Endothelial cell of umbilical vein (primary cell): ENCODE measurements around the gene CPD. TPM values are rescaled to one million over a fixed set of nuclear protein-coding genes. Genes with fewer than 3 reads are reported as not detected.

Source experiments
- polyA plus RNA-seq, 4 experiments: library from polyadenylated mRNA; depleted of rRNA in 3 of 4; stranded (reverse) in 3 of 4; unstranded in 1 of 4; fragments of >200 nt; gene quantifications; 2 replicates each; pipeline versions ENCODE4 v1.2.1 to v1.2.3, GENCODE V29; 2011 to 2012; ENCODE audit warnings: missing spikeins in 1 of 4
- small RNA-seq: library from RNA; depleted of rRNA; stranded (forward); fragments of <200 nt; gene quantifications from one replicate; pipeline ENCODE3, GENCODE V24; 2012; ENCODE audit warnings: low replicate concordance, low read depth; ENCODE audit not compliant: insufficient read depth, insufficient read length
- total RNA-seq: library from RNA; stranded (reverse); gene quantifications from 2 replicates; pipeline ENCODE4 v1.2.3, GENCODE V29; 2021

Gene CPD
- total and polyA plus RNA-seq, 2 donors (not counting 3 experiments of a cell fraction or from before 2014, with no cell fraction given), result 18.3 to 63.6 TPM

Small RNA genes lying within 50 kb of the gene (small RNA-seq; reads per million reads assigned to genes)
- not detected for gene RF00019
- not detected for gene RNU6-990P

Other genes with a start within 250 kb of the CPD start
- gene SLC6A4, start 143.2 kb upstream of the CPD start, total RNA-seq, result not detected in 2 replicates
- gene SLC6A4, start 143.2 kb upstream of the CPD start, polyA plus RNA-seq, result 0.18 and 0.25 TPM in 2 replicates
- 65.8 and 75.0 TPM in 2 replicates for gene BLMH, start 87.0 kb upstream of the CPD start, total RNA-seq
- 18.6 and 24.6 TPM in 2 replicates for gene BLMH, start 87.0 kb upstream of the CPD start, polyA plus RNA-seq
- gene TMIGD1, start 44.9 kb upstream of the CPD start, total RNA-seq, result not detected in 2 replicates
- not detected in 2 replicates for gene TMIGD1, start 44.9 kb upstream of the CPD start, polyA plus RNA-seq
- gene GOSR1, start 98.5 kb downstream of the CPD start, total RNA-seq, result 41.0 and 43.8 TPM in 2 replicates
- 8.5 and 13.8 TPM in 2 replicates for gene GOSR1, start 98.5 kb downstream of the CPD start, polyA plus RNA-seq